Measurements from ENCODE around the gene ANKRA2. TPM values are rescaled to one million over a fixed set of nuclear protein-coding genes. Genes with fewer than 3 reads are reported as not detected.

ANKRA2 gene
- total RNA-seq, 4 donors from 2014 or later = 17.6 to 50.9 (median 22.2) TPM

DNA sequence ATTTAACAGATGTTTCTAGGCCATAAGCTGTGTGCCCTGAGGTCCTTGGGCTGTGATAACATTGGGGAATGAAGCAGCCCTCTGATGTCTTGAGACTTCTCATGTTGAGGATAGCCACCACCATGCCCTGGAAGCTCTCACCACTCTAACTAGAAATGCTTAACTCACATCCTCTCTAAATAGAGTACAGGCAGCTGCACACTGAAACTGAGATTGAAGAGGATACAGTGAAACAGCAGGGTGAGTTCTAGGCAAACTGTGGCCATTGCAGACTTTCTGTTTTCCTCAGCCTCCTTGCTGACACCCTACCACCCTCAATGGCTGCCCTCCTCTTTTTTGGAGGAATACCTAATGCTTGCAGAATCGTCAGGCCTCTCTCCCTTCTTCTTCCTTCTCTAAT lies 22.5 kb upstream of the ANKRA2 start:
- intact Hi-C loops (cut with DNase I; ENCODE audit: low total_unique reads) = no loop called here
- DNase-seq = no peak
- 41% methylated on average over 1 of the region's 1 CpG; no CpG with 5 or more reads in 1 of the 2 donors for WGBS, 2 donors (ENCODE audit: low coverage in 1 of 2)
- no peaks in the 10 kb centered on the region for H3K9me3 ChIP-seq
- TF ChIP-seq POLR2A (IDR thresholded peaks at IDR 0.05) (no peak), EP300 (IDR thresholded peaks at IDR 0.05; ENCODE audit: low read depth) (no peak), POLR2AphosphoS5 (IDR thresholded peaks at IDR 0.05) (no peak)
- TF ChIP-seq, protein P1, sequence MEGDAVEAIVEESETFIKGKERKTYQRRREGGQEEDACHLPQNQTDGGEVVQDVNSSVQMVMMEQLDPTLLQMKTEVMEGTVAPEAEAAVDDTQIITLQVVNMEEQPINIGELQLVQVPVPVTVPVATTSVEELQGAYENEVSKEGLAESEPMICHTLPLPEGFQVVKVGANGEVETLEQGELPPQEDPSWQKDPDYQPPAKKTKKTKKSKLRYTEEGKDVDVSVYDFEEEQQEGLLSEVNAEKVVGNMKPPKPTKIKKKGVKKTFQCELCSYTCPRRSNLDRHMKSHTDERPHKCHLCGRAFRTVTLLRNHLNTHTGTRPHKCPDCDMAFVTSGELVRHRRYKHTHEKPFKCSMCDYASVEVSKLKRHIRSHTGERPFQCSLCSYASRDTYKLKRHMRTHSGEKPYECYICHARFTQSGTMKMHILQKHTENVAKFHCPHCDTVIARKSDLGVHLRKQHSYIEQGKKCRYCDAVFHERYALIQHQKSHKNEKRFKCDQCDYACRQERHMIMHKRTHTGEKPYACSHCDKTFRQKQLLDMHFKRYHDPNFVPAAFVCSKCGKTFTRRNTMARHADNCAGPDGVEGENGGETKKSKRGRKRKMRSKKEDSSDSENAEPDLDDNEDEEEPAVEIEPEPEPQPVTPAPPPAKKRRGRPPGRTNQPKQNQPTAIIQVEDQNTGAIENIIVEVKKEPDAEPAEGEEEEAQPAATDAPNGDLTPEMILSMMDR (IDR thresholded peaks at IDR 0.05) = no peak
- no peaks in the 10 kb centered on the region for H3K4me1 ChIP-seq
- H3K27me3 ChIP-seq = no peaks in the 10 kb centered on the region
- H3K36me3 ChIP-seq = no peaks in the 10 kb centered on the region
- H3K4me3 ChIP-seq = no peak overlapping the region
- H3K27ac ChIP-seq = no peak overlapping the region
- in situ Hi-C loops (cut with MboI; ENCODE audit: low pct_ligation_motif_present in 1 of 4, low pct_unique_long_range_greater_than_20kb in 1 of 4, low sequenced_read_pairs in 3 of 4) = loop anchor here in 1 of 4 donors (25.0 kb wide), 1 partner anchor 1074 kb away; no protein-coding TSS in a partner anchor

DNA sequence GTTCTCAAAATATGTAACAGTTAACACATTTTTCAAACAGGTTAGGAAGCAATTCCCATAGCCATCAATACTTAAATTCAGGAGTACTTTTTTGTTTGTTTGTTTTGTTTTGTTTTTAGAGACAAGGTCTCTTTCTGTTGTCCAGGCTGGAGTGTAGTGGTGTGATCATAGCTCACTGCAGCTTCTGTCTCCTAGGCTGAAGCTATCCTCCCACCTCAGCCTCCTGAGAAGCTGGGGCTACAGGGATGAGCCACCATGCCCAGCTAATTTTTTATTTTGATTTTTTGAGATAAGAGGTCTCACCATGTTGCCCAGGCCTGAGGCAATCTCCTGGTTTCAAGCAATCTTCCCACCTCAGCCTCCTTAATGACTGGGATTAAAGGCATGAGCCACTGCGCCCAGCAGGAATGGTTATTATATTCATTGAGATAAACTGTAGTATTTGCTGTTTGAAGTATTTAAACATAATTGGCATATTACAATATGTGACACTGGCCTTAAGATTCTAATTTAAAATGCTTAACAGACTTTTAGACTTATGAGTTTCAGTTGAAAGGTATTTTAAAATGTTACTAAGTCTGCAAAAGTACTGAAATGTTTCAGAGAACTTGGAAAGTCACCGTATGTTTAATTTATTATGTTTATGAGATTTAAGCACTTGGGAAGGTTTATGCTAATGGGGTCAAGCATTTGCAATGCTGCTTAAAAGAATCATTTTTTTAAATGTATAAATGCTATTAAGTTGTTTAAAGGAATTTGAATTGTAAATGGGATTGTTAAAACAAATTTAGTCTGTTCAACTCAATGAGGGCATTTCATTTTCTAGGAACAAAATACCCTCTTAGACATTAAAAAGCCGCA lies 17.1 kb upstream of the ANKRA2 start:
- no peak overlapping the region for H3K4me3 ChIP-seq
- in situ Hi-C loops (cut with MboI; ENCODE audit: low pct_ligation_motif_present in 1 of 4, low pct_unique_long_range_greater_than_20kb in 1 of 4, low sequenced_read_pairs in 3 of 4) (loop anchor here in 1 of 4 donors (25.0 kb wide), 1 partner anchor 1080 kb away; no protein-coding TSS in a partner anchor), intact Hi-C loops (cut with DNase I; ENCODE audit: low total_unique reads) (no loop called here)
- H3K9me3 ChIP-seq = no peaks in the 10 kb centered on the region
- H3K27me3 ChIP-seq = no peaks in the 10 kb centered on the region
- no peak for DNase-seq
- TF ChIP-seq EP300 (IDR thresholded peaks at IDR 0.05; ENCODE audit: low read depth) = no peak
- TF ChIP-seq, protein P1 (IDR thresholded peaks at IDR 0.05) = no peak
- TF ChIP-seq POLR2AphosphoS5 (IDR thresholded peaks at IDR 0.05) = no peak
- no peak for TF ChIP-seq POLR2A (IDR thresholded peaks at IDR 0.05)
- H3K27ac ChIP-seq = no peak overlapping the region
- no peaks in the 10 kb centered on the region for H3K4me1 ChIP-seq
- WGBS, 2 donors (ENCODE audit: low coverage in 1 of 2) = 45 to 62% methylated on average over 2 to 3 of the region's 3 CpGs
- H3K36me3 ChIP-seq = peaks cover 0 to 33% (median 16%) of the 10 kb centered on the region in 4 donors

DNA sequence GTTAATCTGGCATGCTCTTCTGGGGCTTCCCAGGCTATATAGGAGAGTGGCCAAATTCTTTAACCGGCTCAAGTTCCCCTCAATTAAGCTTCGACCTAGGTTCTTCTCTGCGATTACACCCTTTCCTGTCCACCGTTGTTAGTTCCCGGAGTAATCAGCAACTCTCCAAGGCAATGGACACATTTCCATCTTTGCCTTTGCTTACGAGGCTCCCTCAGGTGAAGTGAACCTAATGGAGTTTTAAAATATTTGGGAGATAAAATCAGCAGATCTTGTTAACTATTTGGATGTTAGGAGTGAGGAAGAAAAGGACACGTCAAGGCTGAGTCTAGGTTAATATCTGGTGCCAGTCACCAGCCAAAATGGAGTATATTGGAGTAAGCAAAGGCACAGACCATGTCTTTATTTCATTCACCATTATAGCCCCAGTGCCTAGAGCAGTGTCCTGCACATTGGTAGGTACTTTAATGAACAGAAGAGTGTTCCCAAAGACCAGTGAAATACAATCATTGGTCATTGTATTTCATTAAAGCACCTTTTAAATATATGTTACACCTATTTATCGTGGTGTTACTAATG lies 619 bp upstream of the ANKRA2 start:
- 2 to 3% methylated on average over 7 to 8 of the region's 8 CpGs for WGBS, 2 donors (ENCODE audit: low coverage in 1 of 2)

More for the DNA sequence above, 619 bp upstream of the ANKRA2 start:
- Histone ChIP-seq H3K27me3 (no peaks in the 10 kb centered on the region), H3K4me1 (peaks cover 5 to 42% (median 22%) of the 10 kb centered on the region in 4 donors), H3K9me3 (no peaks in the 10 kb centered on the region), H3K36me3 (peaks cover 0 to 21% (median 1%) of the 10 kb centered on the region in 4 donors), H3K27ac (peak overlapping the region; percentile 92 to 98 (median 96)), H3K4me3 (peak overlapping the region; percentile 61 to 79 (median 68))
- TF ChIP-seq EP300 (IDR thresholded peaks at IDR 0.05; ENCODE audit: low read depth) = no peak
- no peak for TF ChIP-seq POLR2AphosphoS5 (IDR thresholded peaks at IDR 0.05)
- TF ChIP-seq POLR2A (IDR thresholded peaks at IDR 0.05) = no peak
- TF ChIP-seq, protein P1 (IDR thresholded peaks at IDR 0.05) = no peak
- in situ Hi-C loops (cut with MboI; ENCODE audit: low pct_ligation_motif_present in 1 of 4, low pct_unique_long_range_greater_than_20kb in 1 of 4, low sequenced_read_pairs in 3 of 4) (loop anchor here in 1 of 4 donors (25.0 kb wide), 1 partner anchor 1946 kb away; the partner anchor contains the start of genes CERT1 and POLK), intact Hi-C loops (cut with DNase I; ENCODE audit: low total_unique reads) (no loop called here)
- DNase-seq = no peak
